ENCODE results near the gene TFEC.
"Not testable (repeated sequence)": the region's sequence is repeated elsewhere in the genome, so short reads cannot be mapped to it uniquely, and the experiment has no call there.

The TFEC gene

DNA sequence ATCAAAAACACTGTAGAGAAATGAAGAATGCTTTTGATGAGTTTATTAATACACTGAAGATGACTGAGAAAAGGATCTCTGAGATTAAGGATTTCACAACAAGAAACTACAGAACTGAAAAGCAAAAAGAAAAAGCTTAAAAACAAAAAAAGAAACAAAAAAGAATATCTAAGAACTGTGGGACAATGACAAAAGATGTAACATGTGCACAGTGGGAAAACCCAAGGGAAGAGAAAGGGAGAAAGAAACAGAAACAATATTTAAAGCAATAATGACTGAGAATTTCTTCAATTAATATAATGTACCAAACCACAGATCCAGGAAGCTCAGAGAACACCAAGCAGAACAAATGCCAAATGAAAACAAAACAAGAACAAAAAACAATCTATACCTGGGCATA, 42.2 kb downstream of the TFEC start:
- no peak for DNase-seq (ENCODE audit: low read depth)

DNA sequence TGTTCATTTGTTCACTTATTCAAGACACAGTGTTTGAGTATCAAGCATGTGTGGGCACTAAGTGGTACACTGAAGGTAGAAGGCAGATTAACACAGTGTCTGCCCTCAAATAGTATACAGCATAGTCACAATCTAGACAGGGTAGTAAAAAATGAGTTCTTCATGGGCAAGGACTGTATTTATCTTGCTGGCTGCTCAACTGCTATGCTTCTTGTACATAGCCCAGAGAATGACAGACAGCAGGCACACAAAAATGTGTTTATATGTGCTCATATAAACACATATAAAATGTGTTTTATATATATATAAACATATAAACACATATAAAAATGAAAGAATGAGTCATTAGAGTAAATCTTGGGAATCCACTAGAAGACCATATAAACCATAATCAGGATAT, 43.1 kb downstream of the TFEC start:
- DNase-seq (ENCODE audit: low read depth) = no peak

GRCh38 chr7:115984105-115984504, 46.5 kb downstream of the TFEC start:
- DNase-seq (ENCODE audit: low read depth) = no peak

DNA sequence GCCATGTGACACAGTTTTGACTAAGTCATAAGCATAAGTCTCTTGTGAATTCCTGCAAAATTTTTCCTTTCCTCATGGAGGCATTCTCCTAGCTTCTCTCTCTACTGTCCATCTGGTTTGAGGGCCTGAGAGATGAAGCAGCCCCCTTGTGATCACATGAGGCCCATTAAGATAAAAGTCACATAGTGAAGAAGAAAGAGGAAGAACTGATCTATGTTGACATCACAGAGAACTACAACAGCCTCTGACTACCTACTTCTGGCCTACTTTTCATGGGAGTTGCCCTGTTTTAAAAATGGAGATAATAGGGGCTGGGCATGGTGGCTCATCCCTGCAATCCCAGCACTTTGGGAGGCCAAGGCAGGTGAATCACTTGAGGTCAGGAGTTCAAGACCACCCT, 50.4 kb downstream of the TFEC start:
- DNase-seq (ENCODE audit: low read depth) = no peak

GRCh38 chr7:115976651-115977050, 53.9 kb downstream of the TFEC start:
- no peak for DNase-seq (ENCODE audit: low read depth)

- no peak for DNase-seq (ENCODE audit: low read depth)
These were observed 54.8 kb downstream of the TFEC start for GRCh38 chr7:115975766-115976165.

DNA sequence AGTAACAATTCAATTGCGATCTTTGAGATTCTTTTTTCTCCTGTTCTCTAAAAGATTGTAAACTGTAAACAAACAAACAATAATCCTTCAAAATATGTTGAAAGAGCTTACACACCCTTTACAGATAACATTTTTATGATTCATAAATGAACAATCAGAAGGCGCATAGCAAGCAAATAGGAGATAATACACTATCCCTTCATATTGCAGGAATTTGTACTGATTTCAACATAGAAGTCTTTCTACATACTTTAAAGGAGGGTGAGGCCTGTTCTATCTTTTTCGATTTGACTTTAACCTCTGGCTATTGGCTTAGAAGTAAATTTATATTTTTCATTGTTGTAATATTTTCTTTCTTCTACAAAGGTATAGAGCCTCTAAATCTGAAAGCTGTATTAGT, 57.2 kb downstream of the TFEC start:
- DNase-seq (ENCODE audit: low read depth) = no peak

DNA sequence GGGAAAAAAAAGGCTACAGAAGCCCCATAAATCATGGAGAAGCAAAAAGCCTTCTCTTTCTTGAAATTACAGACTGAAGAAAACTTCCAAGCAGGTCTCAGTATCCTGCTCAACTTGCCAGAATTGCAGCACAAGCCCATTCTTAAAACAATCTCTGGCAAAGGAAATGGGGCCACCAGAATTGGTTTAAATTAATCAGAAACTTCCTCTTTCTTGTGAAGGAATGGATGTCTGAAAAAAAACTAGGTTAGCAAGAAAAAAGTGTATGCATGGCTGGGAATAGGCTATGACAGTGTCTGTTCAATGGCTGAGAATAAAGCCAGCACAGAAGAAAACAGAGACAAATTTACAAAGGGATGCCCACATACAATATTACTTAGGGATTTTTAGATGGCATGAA, 59.1 kb downstream of the TFEC start:
- no peak for DNase-seq (ENCODE audit: low read depth)

GRCh38 chr7:115968596-115968995, 62.0 kb downstream of the TFEC start:
- no peak for DNase-seq (ENCODE audit: low read depth)

- DNase-seq (ENCODE audit: low read depth) = no peak
These were observed 62.4 kb downstream of the TFEC start for GRCh38 chr7:115968171-115968570.

DNA sequence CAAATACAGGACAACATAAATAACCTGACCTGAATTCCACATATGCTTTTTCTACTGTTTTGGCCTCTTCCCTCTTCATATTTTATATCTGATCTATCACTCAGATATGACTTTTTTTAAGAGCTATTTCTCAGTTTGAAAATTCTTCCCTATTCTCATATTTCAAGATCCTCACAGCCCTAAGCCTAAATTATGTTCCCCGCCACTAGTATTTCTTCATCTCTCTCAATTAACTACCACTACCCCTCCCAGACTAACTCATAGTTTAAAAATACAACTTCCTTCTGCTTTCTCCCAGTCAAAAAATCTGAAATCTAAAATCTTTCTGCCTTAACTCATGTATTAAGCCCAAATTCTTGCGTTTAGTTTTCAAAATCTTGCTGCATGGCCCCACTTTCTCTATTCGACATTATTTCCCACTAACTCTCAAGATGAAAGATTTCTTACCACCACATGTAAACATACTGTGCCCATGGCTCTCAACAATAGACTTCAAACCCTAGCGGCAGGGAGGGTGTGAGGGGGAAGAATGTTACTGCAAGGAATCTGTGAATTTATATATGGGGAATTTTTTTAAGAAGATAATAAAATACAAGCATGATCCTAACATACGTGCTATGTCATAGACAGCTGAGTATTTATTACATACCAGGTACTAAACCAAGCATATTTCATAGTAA, 64.6 kb downstream of the TFEC start:
- DNase-seq (ENCODE audit: low read depth) = no peak

DNA sequence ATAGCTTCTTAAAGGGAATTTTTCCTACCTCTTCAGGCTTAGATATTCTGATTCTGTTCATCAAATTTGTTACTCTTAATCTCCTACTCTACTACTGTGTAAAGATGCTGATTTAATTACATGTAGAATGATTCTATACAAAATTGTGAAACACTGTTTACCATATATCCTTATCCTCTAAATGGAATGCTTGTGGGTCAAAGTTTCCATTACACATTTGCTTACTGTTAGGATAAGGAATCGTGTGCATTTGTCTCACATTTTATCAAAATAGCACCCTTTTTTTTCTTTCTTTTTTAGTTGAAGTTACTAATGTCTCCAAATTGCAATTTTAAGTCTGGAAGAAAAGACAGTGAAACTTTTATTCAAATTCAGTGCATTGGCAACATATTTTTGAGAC, 65.3 kb downstream of the TFEC start:
- no peak for DNase-seq (ENCODE audit: low read depth)

DNA sequence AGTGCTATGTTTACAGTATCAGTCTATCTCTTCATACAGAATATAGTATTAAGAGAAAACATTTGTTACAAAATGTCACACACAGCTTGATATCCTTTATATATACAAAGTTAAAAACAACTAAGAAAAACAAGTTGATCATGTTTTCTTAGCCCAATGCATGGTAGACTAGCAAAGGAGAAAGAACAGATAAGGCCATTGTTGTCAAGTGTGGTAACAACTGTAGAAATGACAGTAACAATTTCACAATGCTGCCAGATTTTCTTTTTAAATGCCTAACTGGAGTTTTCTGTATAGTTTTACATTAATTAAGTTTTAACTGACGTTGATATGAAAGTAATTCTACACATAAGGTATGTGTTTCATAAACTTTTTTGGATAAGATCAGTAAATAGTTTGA, 65.8 kb downstream of the TFEC start:
- DNase-seq (ENCODE audit: low read depth) = no peak

- DNase-seq (ENCODE audit: low read depth) = no peak
These were observed 68.2 kb downstream of the TFEC start for GRCh38 chr7:115962340-115962739.

DNA sequence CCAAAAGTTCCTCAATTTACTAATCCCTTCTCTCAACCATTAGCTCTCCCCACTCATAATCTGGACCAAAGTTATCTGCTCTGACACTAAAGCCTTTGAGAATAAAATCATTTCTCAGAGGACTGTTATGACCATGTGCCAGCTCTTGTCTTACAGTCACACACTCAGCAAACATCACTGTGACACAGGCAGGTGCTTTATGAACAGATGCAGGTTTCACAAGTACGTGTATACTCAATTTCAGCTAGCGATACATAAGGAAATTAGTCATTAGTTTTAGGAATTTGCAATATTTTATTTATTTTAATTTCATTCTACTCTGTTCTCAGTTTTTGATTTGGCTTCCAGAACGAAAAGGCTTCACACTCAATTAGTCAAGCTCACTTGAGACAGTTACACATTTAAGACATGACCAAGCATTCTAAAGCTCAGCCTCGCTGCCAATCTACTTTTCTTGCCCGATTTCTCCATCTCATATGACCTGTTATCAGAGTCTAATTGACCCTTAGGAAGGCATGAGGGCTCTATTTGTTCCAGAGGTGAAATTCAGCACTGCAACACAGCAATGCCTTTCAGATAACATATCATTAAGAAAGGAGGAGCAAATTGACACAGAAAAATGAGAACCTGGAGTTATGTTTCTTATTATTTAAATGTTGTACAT, 76.8 kb downstream of the TFEC start:
- DNase-seq (ENCODE audit: low read depth) = no peak

DNA sequence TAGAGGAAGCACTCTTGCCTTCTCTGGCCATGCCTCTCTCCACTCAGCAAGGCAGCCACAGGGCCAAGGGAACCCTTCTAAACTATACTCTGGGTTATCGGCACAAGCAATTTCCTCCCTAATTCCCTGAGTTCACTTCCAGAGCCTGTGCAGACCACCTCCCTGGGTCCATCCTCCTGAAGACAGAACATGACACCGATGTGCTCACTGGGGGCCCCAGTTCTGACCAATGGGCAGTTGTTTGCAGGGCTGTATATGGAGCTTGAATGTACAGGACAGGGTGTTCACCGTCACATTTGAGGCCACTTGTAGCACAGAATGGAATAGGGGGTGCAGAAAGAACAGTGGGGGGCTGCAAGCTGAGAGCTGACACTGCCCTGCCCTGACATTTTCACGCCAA, 77.7 kb downstream of the TFEC start:
- no peak for DNase-seq (ENCODE audit: low read depth)

DNA sequence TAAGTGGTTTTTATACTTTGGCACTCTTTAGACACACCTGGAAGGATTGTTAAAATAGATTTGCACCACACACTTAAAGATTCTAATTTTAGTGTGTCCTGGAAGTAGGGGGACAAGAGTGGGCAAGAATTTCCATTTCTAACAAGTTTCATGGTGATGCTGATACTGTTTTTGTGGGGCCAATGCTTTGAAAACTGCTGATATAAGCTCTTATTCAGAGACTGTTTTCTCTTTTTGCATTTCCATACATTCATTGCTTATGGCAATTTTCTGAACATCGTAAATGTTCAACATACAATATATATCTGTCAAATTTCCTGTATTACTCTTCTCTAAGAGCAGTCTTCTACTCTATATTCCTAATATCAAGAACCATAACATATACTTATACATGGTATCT, 79.0 kb downstream of the TFEC start:
- DNase-seq (ENCODE audit: low read depth) = no peak

DNA sequence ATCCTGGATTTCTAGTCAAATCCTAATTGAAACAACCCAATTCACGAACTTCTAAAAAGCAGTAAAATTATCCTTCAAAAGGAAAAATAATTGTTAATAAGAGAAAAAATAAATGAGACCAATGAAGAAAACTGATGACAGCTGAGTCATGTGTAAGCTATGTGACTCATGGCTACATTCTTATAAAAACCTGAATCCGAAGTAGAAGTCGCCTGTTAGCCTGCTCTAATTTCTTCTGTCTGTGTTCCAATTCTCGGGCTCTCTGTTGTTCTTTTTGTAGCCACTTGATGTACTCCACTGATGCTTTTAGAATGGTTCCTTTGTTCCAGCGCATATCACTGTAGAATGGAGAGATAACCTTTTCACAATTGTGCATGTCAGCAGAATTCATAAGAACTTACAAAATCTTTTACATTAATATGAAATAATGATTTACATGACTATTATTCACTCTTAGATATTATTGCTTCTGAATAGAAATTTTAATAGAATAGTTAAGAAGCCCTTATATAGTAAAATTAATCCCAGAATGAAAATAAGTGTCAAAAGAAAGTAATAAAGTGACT, 88.8 kb downstream of the TFEC start:
- no peak for DNase-seq (ENCODE audit: low read depth)

GRCh38 chr7:115940460-115941060, 90.0 kb downstream of the TFEC start:
- no peak for DNase-seq (ENCODE audit: low read depth)

DNA sequence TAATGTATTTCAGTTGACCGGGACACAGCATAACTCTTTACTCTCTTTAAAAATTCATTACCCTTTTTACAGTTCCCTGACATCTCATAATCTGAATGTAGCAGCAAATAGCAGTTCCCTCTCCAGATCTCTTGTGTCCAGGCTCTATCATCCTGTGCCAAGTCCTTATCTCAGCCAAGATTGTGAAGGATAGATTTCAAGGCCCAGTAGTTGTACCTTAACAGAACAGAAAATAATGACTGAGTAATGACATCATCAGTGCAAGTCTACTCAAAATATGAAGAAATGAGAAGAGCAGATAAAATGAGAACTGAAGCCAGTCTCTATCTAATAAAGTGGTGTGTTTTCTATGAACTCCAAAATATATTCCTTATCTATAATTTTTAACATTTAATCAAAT, 92.6 kb downstream of the TFEC start:
- no peak for DNase-seq (ENCODE audit: low read depth)

GRCh38 chr7:115933471-115933870, 97.1 kb downstream of the TFEC start:
- no peak for DNase-seq (ENCODE audit: low read depth)

- DNase-seq (ENCODE audit: low read depth) = no peak
These were observed 97.7 kb downstream of the TFEC start for GRCh38 chr7:115932880-115933279.

- not testable (repeated sequence) for DNase-seq (ENCODE audit: low read depth)
These were observed 100.4 kb downstream of the TFEC start for GRCh38 chr7:115930184-115930583.

All from stimulated activated CD8-positive, alpha-beta memory T cell treated with anti-CD3 and anti-CD28 coated beads, Interleukin-12 subunit alpha, Interleukin-12 subunit beta, amount 100 ng/mL, for 1 hour (primary cell).